ENCODE results near the gene NAGLU. TPM values are rescaled to one million over a fixed set of nuclear protein-coding genes. Genes with fewer than 3 reads are reported as not detected.
A peak's percentile ranks its signal among the peaks of the same experiment; 100 is the strongest.

Gene NAGLU
- total and polyA plus RNA-seq, 2 of the 13 experiments (the other 11 are each of a cell fraction or from before 2014, with no cell fraction given), result 28.2 to 40.1 TPM

DNA sequence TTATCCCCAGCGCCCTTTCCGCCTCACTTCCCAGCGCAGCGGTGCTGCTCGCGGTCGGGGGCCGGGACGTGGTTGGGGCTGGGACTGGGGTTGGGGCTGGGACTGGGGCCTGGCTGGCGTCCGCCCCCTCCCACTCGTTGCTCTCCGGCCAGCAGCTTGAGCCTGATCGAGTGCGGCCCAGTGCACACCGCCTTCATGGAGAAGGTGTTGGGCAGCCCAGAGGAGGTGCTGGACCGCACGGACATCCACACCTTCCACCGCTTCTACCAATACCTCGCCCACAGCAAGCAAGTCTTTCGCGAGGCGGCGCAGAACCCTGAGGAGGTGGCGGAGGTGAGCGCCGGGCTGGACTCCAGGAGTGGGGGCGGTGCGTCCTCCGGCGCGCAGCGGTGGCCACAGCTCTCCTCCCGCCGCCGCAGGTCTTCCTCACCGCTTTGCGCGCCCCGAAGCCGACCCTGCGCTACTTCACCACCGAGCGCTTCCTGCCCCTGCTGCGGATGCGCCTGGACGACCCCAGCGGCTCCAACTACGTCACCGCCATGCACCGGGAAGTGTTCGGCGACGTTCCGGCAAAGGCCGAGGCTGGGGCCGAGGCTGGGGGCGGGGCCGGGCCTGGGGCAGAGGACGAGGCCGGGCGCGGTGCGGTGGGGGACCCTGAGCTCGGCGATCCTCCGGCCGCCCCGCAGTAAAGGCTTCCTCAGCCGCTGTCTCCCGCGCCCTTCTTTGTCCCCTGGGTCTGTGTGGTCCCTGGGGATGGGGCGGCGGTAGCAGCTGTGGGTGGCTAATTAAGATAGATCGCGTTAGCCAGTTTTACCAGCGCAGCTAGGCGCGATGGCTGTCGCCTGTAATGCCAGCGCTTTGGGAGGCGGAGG lies 18.4 kb downstream of the NAGLU start (continued):
- TF ChIP-seq, protein P1, sequence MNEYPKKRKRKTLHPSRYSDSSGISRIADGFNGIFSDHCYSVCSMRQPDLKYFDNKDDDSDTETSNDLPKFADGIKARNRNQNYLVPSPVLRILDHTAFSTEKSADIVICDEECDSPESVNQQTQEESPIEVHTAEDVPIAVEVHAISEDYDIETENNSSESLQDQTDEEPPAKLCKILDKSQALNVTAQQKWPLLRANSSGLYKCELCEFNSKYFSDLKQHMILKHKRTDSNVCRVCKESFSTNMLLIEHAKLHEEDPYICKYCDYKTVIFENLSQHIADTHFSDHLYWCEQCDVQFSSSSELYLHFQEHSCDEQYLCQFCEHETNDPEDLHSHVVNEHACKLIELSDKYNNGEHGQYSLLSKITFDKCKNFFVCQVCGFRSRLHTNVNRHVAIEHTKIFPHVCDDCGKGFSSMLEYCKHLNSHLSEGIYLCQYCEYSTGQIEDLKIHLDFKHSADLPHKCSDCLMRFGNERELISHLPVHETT (CRISPR knock-in tag; conservative IDR thresholded peaks at IDR 0.05), result peak; percentile 95
- TF ChIP-seq ZBTB3 (CRISPR knock-in tag; IDR thresholded peaks at IDR 0.05; ENCODE audit: borderline replicate concordance, low read depth), result no peak
- TF ChIP-seq ZNF335 (CRISPR knock-in tag; IDR thresholded peaks at IDR 0.05), result peak; percentile 76; the same call in 1 of the 2 replicates
- TF ChIP-seq SIN3B (IDR thresholded peaks at IDR 0.05; ENCODE audit: low read length), result no peak
- peak; percentile 88 for TF ChIP-seq ZBTB21 (CRISPR knock-in tag; IDR thresholded peaks at IDR 0.05)
- TF ChIP-seq FOXP1 (IDR thresholded peaks at IDR 0.05), result no peak
- TF ChIP-seq FOXP1 (CRISPR knock-in tag; IDR thresholded peaks at IDR 0.05), result 0 out of 2 replicates have a peak, but pooled peaks have one; percentile 8
- TF ChIP-seq FOSL2 (CRISPR knock-in tag; IDR thresholded peaks at IDR 0.05), result peak; percentile 62
- TF ChIP-seq PRMT3 (CRISPR knock-in tag; IDR thresholded peaks at IDR 0.05; ENCODE audit: borderline replicate concordance, low read depth), result peak; percentile 26; the same call in 1 of the 2 replicates
- TF ChIP-seq SNRNP70 (IDR thresholded peaks at IDR 0.05; ENCODE audit: low read depth, low read length), result no peak
- peak; percentile 72; the same call in 1 of the 2 replicates for TF ChIP-seq SOX5 (CRISPR knock-in tag; IDR thresholded peaks at IDR 0.05; ENCODE audit: borderline replicate concordance)
- TF ChIP-seq, protein P2, sequence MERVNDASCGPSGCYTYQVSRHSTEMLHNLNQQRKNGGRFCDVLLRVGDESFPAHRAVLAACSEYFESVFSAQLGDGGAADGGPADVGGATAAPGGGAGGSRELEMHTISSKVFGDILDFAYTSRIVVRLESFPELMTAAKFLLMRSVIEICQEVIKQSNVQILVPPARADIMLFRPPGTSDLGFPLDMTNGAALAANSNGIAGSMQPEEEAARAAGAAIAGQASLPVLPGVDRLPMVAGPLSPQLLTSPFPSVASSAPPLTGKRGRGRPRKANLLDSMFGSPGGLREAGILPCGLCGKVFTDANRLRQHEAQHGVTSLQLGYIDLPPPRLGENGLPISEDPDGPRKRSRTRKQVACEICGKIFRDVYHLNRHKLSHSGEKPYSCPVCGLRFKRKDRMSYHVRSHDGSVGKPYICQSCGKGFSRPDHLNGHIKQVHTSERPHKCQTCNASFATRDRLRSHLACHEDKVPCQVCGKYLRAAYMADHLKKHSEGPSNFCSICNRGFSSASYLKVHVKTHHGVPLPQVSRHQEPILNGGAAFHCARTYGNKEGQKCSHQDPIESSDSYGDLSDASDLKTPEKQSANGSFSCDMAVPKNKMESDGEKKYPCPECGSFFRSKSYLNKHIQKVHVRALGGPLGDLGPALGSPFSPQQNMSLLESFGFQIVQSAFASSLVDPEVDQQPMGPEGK (CRISPR knock-in tag; IDR thresholded peaks at IDR 0.05), result peak; percentile 92
- TF ChIP-seq, protein P3, sequence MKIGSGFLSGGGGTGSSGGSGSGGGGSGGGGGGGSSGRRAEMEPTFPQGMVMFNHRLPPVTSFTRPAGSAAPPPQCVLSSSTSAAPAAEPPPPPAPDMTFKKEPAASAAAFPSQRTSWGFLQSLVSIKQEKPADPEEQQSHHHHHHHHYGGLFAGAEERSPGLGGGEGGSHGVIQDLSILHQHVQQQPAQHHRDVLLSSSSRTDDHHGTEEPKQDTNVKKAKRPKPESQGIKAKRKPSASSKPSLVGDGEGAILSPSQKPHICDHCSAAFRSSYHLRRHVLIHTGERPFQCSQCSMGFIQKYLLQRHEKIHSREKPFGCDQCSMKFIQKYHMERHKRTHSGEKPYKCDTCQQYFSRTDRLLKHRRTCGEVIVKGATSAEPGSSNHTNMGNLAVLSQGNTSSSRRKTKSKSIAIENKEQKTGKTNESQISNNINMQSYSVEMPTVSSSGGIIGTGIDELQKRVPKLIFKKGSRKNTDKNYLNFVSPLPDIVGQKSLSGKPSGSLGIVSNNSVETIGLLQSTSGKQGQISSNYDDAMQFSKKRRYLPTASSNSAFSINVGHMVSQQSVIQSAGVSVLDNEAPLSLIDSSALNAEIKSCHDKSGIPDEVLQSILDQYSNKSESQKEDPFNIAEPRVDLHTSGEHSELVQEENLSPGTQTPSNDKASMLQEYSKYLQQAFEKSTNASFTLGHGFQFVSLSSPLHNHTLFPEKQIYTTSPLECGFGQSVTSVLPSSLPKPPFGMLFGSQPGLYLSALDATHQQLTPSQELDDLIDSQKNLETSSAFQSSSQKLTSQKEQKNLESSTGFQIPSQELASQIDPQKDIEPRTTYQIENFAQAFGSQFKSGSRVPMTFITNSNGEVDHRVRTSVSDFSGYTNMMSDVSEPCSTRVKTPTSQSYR (CRISPR knock-in tag; IDR thresholded peaks at IDR 0.05; ENCODE audit: borderline replicate concordance), result peak; percentile 88; the same call in 1 of the 2 replicates
- TF ChIP-seq, protein P4, sequence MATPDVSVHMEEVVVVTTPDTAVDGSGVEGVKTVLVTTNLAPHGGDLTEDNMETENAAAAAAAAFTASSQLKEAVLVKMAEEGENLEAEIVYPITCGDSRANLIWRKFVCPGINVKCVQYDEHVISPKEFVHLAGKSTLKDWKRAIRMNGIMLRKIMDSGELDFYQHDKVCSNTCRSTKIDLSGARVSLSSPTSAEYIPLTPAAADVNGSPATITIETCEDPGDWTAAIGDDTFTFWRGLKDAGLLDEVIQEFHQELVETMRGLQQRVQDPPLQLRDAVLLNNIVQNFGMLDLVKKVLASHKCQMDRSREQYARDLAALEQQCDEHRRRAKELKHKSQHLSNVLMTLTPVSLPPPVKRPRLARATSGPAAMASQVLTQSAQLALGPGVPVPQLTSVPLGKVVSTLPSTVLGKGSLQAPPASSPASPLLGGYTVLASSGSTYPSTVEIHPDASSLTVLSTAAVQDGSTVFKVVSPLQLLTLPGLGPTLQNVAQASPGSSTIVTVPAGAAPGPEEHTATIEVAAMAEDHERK (CRISPR knock-in tag; IDR thresholded peaks at IDR 0.05; ENCODE audit: low read depth), result peak; percentile 66; the same call in 1 of the 2 replicates
- no peak for TF ChIP-seq TMF1 (CRISPR knock-in tag; IDR thresholded peaks at IDR 0.05; ENCODE audit: low read depth)
- no peak for TF ChIP-seq HMGA1 (CRISPR knock-in tag; conservative IDR thresholded peaks at IDR 0.05)
- TF ChIP-seq ZSCAN9 (CRISPR knock-in tag; IDR thresholded peaks at IDR 0.05; ENCODE audit: borderline replicate concordance), result peak; percentile 83
- TF ChIP-seq LCORL (IDR thresholded peaks at IDR 0.05), result no peak
- peak; percentile 88 for TF ChIP-seq LCORL (CRISPR knock-in tag; IDR thresholded peaks at IDR 0.05)
- peak; percentile 92 for TF ChIP-seq PHF8 (CRISPR knock-in tag; IDR thresholded peaks at IDR 0.05)
- no peak for TF ChIP-seq ZNF746 (CRISPR knock-in tag; IDR thresholded peaks at IDR 0.05)
- no peak for TF ChIP-seq ZNF7 (CRISPR knock-in tag; IDR thresholded peaks at IDR 0.05)
- TF ChIP-seq FOXO1 (CRISPR knock-in tag; IDR thresholded peaks at IDR 0.05), result no peak; the same call in 1 of the 2 replicates
- TF ChIP-seq ZNF354B (CRISPR knock-in tag; IDR thresholded peaks at IDR 0.05), result no peak

Measured in HepG2 (cell line).